Measurements from ENCODE around the gene CEACAM4.

CEACAM4 gene

GRCh38 chr19:41616792-41617621, 9.9 kb downstream of the CEACAM4 start:
- DNase-seq, result no peak

GRCh38 chr19:41615207-41615606, 11.7 kb downstream of the CEACAM4 start:
- DNase-seq, result no peak

DNA sequence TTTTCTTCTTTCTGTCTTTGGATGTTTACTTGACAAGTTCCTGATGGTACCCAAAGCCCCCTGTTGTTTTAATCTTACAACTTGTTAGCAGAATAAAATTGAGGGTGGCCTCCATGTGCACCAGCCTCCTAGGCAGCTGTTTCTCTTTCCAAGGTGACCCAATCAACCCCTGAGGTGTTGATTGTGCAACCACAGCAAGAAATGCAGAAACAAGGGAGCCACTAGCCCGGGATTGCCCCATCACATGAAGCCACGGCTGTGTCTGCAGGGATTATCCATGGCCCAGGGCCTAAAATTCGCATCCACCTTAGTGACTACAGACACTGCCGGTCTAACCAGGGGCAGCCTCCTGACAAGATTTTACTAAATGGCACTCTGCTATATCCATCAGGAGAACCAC, 14.4 kb downstream of the CEACAM4 start:
- DNase-seq, result no peak

DNA sequence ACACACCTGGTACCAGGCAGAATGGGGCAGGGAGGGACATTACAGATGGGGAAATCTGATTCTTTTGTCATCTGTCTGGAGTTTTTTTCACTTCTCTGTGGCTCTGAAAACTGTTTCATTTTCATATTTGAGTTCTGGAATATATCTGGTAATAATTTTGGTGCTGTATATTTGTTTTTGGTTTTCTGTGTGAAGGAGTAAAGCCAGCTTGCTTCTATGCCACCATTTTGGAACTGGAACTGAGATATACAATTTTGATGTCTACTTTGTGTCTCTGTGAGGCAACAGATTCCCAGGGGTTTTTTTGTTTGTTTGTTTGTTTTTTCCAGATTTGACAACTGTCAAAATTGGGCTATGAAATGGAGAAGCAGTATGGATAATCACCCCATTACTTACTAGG, 16.1 kb downstream of the CEACAM4 start:
- DNase-seq, result no peak

DNA sequence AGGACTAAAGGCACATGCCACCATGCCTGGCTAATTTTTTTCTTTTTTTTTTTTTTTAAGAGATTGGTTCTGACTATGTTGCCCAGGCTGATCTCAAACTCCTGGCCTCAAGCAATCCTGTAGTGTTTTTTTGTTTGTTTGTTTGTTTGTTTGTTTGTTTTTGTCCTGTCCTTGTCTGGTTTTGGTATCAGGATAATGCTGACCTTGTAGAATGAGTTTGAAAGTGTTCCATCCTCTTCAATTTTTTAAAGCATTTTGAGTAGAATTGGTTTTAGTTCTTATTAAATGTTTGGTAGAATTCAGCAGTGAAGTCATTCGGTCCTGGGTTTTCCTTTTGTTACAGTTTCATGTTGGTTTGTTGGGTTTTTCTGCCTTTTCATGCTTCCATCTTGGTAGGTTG, 19.2 kb downstream of the CEACAM4 start:
- DNase-seq, result no peak

DNA sequence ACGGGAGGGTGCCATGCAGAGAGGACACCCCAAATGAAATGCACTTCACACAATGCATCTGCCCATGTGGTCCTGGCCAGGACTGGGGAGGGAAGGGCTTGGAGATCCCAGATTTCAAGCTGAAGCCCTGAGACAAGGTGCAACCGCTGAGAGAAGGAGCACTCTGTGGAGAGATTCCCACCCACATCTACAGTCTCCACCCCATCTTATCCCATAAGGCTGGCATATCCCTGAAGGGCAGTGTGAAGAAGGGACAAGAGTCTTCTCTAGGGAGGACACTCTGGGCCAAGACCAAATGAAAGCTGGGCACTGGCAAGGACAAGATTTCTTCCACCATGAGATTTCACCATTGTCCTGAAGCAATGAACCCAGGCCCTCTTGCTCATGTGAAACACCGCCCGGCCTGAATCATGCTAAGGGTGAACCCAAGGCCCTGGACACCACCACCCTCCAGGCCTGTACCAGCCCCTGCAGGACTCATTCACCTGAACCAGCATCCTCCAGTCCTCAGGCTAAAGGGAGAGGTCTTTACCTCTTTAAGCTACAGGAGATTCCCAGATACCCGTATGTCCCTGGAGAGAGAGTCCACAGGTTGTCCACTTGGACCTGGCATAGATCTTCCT, 20.5 kb downstream of the CEACAM4 start:
- DNase-seq, result no peak

GRCh38 chr19:41604831-41605230, 22.0 kb downstream of the CEACAM4 start:
- no peak for DNase-seq

DNA sequence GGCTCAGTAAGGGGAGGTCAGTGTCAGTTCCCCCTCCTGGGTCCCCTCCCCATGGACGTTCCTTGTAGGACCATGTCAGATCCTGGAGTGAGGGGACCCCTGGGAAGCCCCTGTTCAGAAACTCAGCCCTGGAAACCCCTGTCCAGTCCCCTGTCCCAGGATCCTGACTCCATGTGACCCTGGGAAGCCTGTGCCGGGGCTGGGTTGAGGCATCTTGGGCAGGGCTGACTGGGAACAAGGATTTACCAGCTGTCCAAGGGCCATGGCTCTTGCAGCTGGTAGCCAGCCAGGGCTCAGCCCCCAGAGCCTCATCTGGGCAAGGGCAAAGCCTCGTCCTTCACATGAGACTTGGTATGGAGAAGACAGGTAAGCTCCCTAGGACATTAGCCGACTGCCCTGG, 25.1 kb downstream of the CEACAM4 start:
- DNase-seq, result no peak

- no peak for DNase-seq
Observed at GRCh38 chr19:41599175-41599966, 27.5 kb downstream of the CEACAM4 start.

- DNase-seq, result peak; percentile 8
Observed at GRCh38 chr19:41597600-41598041, 29.3 kb downstream of the CEACAM4 start.

DNA sequence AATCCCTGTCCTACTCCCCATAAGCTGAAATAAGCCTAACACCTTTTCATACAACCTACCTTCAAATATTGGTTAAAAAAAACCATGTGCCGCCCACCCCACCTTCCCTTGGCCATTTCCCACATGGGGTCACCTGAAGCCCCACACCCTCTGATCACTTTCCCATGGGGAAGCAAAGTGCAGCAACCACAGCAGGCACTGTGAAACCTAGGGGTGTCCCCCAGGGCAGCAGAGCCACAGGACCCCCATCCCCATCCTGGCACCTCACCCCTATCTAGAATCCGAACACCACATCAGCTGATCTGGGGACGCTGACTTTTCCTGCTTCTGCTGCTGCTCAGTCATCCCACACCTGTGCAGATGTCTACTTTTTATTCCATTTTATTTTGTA, 31.0 kb downstream of the CEACAM4 start:
- no peak for DNase-seq

- peak; percentile 14 for DNase-seq
Observed at GRCh38 chr19:41595258-41595889, 31.5 kb downstream of the CEACAM4 start.

- no peak for DNase-seq
Observed at GRCh38 chr19:41591951-41592562, 34.8 kb downstream of the CEACAM4 start.

GRCh38 chr19:41590936-41591335, 35.9 kb downstream of the CEACAM4 start:
- no peak for DNase-seq

GRCh38 chr19:41589371-41589770, 37.5 kb downstream of the CEACAM4 start:
- DNase-seq, result no peak

- DNase-seq, result no peak
Observed at GRCh38 chr19:41588497-41589209, 38.2 kb downstream of the CEACAM4 start.

- DNase-seq, result no peak
Observed at GRCh38 chr19:41587838-41588210, 39.0 kb downstream of the CEACAM4 start.

GRCh38 chr19:41587101-41587837, 39.6 kb downstream of the CEACAM4 start:
- DNase-seq, result no peak

DNA sequence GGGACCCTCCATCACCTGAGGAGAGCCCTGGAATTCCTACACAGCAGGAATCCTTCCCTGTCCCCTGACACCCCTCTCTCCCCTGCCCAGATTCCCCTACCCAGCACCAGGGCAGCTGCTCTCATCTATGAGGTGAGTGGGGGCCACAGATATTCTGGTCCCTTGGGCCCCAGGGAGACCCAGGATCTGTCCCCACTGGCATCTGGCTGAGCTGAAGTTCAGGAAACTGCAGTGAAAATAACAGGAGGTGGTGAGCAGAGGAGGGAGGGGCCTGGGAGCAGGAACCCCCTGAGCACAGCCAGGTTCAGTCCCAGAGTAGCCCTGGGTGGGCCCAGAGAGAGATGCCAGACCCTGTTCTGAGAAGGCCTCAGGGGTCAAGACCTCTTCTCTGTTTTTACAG, 40.8 kb downstream of the CEACAM4 start:
- no peak for DNase-seq

DNA sequence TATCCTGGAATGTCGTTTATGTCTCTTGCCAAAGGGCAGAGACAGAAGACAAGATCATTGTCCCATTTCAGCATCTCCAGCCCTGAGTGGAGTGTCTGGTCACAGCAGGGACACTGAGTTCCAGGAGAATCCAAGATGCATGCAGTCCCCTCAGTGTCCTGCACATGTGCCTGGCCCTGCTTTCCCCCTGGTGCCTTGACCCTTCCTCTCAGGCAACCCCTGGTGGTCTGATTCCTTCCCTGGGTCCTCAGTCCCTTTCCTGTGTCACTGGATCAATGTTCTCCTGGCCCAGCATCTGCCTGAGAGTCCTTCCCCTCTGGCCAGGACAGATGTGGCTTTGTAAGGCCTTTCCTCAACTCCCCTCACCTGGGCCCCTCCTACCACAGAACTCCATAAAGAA, 41.9 kb downstream of the CEACAM4 start:
- no peak for DNase-seq

- DNase-seq, result no peak
Observed at GRCh38 chr19:41584260-41584810, 42.5 kb downstream of the CEACAM4 start.

Measured in DMS79 (cell line).